Ascending aorta (tissue), 2 donors: ENCODE data around the gene HSPA12A. TPM values are rescaled to one million over a fixed set of nuclear protein-coding genes. Genes with fewer than 3 reads are reported as not detected.
A peak's percentile ranks its signal among the peaks of the same experiment; 100 is the strongest.

Experiments
- DNase-seq, 2 donors: peaks; one replicate each; pipeline ENCODE4 v3.0.0-alpha.2; 2019; ENCODE audit warnings: low spot score in 2 of 2
- H3K27ac ChIP-seq, 2 donors: fragments of 200-600 bp; sonication (generic); one replicate each; pipeline ENCODE4 v1.5.1; 2016 to 2017; ENCODE audit warnings: mild to moderate bottlenecking in 1 of 2
- H3K27me3 ChIP-seq: fragments of 200-600 bp; sonication (generic); one replicate; pipeline ENCODE4 v1.5.1; 2017
- H3K36me3 ChIP-seq, 2 donors: fragments of 200-600 bp; sonication (generic); one replicate each; pipeline ENCODE4 v1.5.1; 2016
- H3K4me1 ChIP-seq, 2 donors: fragments of 200-600 bp; sonication (generic); one replicate each; pipeline ENCODE4 v1.5.1; 2016 to 2017; ENCODE audit warnings: mild to moderate bottlenecking in 1 of 2
- H3K4me3 ChIP-seq, 2 donors: fragments of 200-600 bp; sonication (generic); one replicate each; pipeline ENCODE4 v1.5.1; 2016 to 2017; ENCODE audit warnings: mild to moderate bottlenecking in 1 of 2
- H3K9me3 ChIP-seq, 2 donors: fragments of 200-600 bp; sonication (generic); one replicate each; pipeline ENCODE4 v1.5.1; 2016
- CTCF ChIP-seq, 3 experiments: fragments of 200-600 bp in 2 of 3; fragments of 450-650 bp in 1 of 3; sonication (generic) in 2 of 3; IDR thresholded peaks; one replicate each; pipeline ENCODE4 v1.5.1; 2016 to 2019; ENCODE audit warnings: antibody characterized with exemption in 3 of 3, mild to moderate bottlenecking in 1 of 3, moderate library complexity in 1 of 3
- intact Hi-C: fragments of 100-400 bp; cut with DNase I; formaldehyde crosslinking; loops from one replicate; pipeline ENCODE4 v1.15.1; 2023
- total RNA-seq: library from RNA; depleted of rRNA; stranded (reverse); fragments of >200 nt; gene quantifications from one replicate; pipeline ENCODE4 v1.1.0, GENCODE V29; 2016

The HSPA12A gene
- total RNA-seq, 1 donor from 2014 or later: 5.5 TPM

GRCh38 chr10:116753759-116754158, 11.4 kb upstream of the HSPA12A start:
- TF ChIP-seq CTCF (IDR thresholded peaks at IDR 0.05): no peak
- peak overlapping the region; percentile 19 to 41 for H3K27ac ChIP-seq
- H3K36me3 ChIP-seq: no peaks in the 10 kb centered on the region
- intact Hi-C loops: no loop called here
- DNase-seq: peak; percentile 30 to 86
- no peaks in the 10 kb centered on the region for H3K27me3 ChIP-seq
- no peaks in the 10 kb centered on the region for H3K9me3 ChIP-seq
- H3K4me3 ChIP-seq: no peak overlapping the region
- H3K4me1 ChIP-seq: peaks cover 0 to 12% of the 10 kb centered on the region in 2 donors

GRCh38 chr10:116752969-116753665, 10.8 kb upstream of the HSPA12A start:
- no peak for DNase-seq
- H3K9me3 ChIP-seq: no peaks in the 10 kb centered on the region
- H3K27ac ChIP-seq: peak overlapping the region; percentile 5 to 19

GRCh38 chr10:116752563-116752962, 10.2 kb upstream of the HSPA12A start:
- Histone ChIP-seq H3K4me3 (no peak overlapping the region), H3K4me1 (peaks cover 0 to 12% of the 10 kb centered on the region in 2 donors), H3K36me3 (no peaks in the 10 kb centered on the region), H3K27me3 (no peaks in the 10 kb centered on the region), H3K9me3 (no peaks in the 10 kb centered on the region), H3K27ac (no peak overlapping the region)
- no peak for DNase-seq
- TF ChIP-seq CTCF (IDR thresholded peaks at IDR 0.05): no peak
- intact Hi-C loops: no loop called here

More at GRCh38 chr10:116752969-116753665, 10.8 kb upstream of the HSPA12A start:
- TF ChIP-seq CTCF (IDR thresholded peaks at IDR 0.05): no peak
- intact Hi-C loops: no loop called here
- Histone ChIP-seq H3K36me3 (no peaks in the 10 kb centered on the region), H3K4me1 (peaks cover 0 to 12% of the 10 kb centered on the region in 2 donors), H3K4me3 (no peak overlapping the region), H3K27me3 (no peaks in the 10 kb centered on the region)

- peaks cover 0 to 7% of the 10 kb centered on the region in 2 donors for H3K4me1 ChIP-seq
- no peaks in the 10 kb centered on the region for H3K9me3 ChIP-seq
- H3K36me3 ChIP-seq: no peaks in the 10 kb centered on the region
- no peak for DNase-seq
- H3K4me3 ChIP-seq: no peak overlapping the region
- intact Hi-C loops: loop anchor here (10.0 kb wide), 1 partner anchor 1296 kb away; the partner anchor contains the start of gene RAB11FIP2
- H3K27me3 ChIP-seq: no peaks in the 10 kb centered on the region
- no peak for TF ChIP-seq CTCF (IDR thresholded peaks at IDR 0.05)
- no peak overlapping the region for H3K27ac ChIP-seq
Observed at GRCh38 chr10:116748471-116748870, 6.1 kb upstream of the HSPA12A start.

GRCh38 chr10:116748041-116748440, 5.7 kb upstream of the HSPA12A start:
- intact Hi-C loops: loop anchor here (10.0 kb wide), 1 partner anchor 1297 kb away; the partner anchor contains the start of gene RAB11FIP2
- no peaks in the 10 kb centered on the region for H3K36me3 ChIP-seq
- no peak overlapping the region for H3K27ac ChIP-seq
- H3K9me3 ChIP-seq: no peaks in the 10 kb centered on the region
- no peak overlapping the region for H3K4me3 ChIP-seq
- peaks cover 0 to 4% of the 10 kb centered on the region in 2 donors for H3K4me1 ChIP-seq
- no peaks in the 10 kb centered on the region for H3K27me3 ChIP-seq
- no peak for DNase-seq
- no peak for TF ChIP-seq CTCF (IDR thresholded peaks at IDR 0.05)
